ENCODE data around the gene FBXO7.

The FBXO7 gene

GRCh38 chr22:32533265-32534111 lies 58.9 kb downstream of the FBXO7 start:
- no peak for DNase-seq

DNA sequence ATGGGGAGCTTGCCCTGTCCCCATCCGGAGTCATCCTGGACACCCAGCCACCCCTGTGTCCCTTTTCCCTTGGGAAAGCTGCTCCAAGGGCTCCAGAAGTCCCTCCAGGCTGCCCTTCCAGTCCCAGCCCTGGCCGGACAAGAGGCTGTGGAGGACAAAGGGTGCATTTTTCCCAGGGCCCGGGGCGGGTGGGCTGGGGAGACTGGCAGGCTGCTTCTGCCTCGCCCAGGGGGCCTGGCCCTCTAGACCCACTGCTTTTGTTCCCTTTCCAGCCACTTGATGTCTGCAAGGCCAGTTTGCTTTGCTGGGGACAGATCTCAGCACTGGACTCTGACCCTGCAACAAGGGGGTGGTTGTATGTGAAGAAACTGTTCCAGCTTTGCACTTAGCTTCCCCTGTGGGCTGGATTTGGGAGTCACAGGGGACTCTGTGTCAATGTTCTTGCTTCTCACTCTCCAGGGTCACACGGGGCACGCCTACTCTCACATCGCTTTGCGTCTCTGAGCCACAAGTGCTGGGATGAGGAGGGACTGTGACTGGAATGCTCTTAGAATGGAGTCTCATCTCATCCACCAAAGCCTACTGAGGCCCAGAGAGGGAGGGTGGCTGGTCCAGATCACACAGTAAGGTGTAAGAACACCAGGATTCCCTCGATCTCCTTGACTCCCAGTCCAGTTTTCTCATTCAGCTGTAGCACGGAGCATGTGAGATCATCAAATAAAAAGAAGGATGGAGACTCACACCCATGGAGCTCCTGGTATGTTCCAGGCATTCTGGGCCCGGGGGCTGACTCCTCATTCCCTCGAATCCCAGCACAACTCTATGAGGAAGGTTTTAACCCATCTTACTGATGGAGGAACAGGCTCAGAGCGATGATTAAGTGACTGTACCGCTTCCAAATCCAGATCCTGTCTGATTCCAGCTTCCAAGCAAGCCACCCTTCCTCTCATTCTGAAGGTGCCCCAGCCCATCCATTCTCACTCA lies 59.9 kb downstream of the FBXO7 start:
- DNase-seq = no peak

DNA sequence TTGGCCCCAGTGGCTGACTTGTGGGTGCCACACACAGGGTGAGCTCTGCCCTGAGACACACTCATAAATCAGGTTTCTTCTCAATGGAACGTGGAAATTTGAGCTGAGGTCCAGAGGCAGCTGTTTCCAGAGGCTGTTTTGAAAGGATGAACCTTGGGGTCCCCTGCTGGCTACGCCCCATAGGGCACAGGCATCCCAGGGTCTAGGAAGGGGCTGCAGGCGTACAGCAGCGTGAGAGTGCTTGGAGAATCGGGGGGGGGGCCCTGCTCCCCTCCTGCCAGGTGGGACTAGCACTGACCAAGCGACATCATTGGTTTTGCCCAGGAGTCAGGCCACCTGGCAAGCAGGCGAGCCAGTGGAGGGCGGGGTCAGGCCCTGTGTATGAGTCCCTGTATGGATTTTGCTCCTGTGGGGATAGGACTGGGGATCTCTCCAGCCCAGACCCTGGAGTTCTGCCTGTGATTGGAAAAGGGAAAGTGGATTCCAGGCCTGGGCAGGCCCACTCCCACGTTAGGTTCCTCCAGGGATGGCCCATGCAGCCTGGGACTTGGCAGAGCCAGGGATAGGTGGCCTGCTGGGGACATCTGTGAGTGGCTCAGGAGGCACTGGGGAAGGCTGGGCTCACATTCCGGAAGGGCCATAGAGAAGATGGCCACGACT lies 61.0 kb downstream of the FBXO7 start:
- DNase-seq = no peak

DNA sequence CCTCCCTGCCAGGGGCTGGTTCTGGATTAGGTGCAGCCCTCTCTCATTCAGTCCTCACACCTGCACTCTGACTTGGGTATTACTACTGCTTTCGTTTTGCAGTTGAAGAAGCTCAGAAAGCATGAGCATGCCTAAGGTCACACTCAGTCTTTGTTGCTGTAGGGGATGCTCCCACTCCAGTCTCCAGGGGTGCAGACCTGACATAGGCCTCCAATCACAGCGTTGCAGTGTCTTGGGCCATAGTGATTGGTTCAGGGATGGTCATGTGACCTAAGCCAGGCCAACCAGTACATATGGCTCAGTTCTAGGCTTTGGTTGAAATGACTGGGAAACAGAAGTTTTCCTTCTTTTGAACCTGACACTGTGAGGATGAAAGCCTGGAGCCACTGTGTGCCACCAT lies 61.7 kb downstream of the FBXO7 start:
- DNase-seq = no peak

- no peak for DNase-seq
Measured at GRCh38 chr22:32538521-32538920, 63.9 kb downstream of the FBXO7 start.

GRCh38 chr22:32539631-32540421 lies 65.2 kb downstream of the FBXO7 start:
- DNase-seq = no peak

- DNase-seq = no peak
Measured at GRCh38 chr22:32541481-32541880, 66.9 kb downstream of the FBXO7 start.

DNA sequence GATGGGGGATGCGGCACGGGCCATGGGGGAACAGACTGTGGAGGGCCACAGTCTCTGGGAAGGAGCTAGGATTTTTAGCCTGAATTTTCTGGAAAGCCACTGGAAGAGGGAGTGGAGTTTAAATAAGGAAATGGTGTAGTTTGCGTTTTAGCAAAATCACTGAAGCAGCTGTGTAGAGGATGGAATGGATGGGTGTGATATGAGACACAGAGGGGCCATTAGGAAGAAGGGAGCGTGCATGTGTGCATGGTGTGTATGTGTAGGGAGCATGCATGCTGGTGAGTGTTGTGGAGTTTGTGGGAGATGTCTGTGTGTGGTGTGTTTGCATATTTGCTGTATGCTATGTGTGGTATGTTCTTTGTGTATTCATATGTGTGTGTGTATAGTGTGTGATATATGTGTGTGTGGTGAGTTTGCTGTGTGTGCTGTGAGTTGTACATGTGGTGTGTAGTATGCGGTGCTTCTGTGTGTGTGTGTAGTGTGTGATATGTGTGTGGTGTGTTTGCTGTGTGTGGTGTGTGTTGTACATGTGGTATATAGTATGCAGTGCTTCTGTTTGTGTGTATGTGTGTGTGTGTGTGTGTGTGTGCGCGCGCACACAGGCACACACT lies 67.6 kb downstream of the FBXO7 start:
- DNase-seq = no peak

DNA sequence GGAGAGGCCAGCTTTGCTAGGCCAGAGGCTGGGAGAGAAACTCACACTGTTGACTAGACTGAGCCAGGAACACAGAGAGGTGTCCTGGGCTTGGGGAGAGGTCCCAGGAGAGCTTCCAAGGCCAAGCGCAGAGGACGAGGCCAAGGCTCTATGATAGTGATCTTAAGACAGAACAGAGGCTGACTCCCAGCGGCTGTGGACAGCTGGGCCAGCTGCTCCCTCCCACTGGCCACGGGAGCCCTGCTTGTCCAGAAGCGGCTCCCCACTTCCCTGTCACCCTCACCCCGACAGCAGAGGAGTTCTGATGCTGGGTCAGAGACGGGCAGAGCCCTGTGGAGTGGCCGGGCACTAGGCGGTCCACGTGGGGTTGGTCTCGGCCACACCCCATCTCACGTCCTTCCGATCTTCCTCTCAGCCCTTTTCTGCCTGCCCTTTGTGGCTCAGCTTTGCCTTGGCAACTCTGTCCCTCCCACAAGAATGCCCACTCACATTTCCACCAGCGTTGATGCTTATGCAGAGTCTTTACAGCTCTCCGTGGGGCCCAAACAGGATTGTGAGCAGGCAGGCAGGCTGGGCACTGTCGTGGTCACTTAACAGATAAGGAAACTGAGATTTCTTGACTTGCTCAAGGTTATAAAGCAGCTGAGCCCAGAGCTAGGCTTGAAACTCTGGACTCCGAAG lies 68.2 kb downstream of the FBXO7 start:
- DNase-seq = no peak

DNA sequence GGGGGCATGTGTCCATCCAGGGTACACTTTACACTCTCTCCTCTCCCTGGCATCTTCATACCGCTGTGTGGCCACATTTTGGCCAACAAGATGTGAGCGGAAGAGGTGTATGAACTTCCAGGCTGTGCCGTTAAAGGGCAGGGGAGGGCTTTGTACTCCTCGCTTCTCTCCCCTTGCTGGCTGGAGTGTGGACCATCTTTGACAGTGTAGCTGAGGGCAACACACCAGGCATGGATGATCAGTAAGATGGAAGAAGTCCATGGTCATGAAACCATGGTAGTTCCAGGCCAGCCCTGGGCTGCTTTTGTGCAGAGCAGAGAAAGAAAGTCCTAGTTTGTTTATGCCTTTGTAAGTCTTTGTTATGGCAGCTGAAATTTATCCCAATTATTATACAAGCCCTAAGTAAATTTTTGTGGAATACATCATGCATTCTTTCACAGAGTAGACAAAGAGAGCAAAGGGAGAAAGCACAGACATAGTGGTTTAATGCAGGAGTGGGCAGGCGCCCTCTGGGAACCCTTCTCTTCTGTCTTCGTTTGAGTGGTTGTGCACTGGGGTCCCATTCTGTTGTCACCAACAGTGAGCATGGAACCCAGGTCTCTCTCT lies 70.4 kb downstream of the FBXO7 start:
- no peak for DNase-seq

DNA sequence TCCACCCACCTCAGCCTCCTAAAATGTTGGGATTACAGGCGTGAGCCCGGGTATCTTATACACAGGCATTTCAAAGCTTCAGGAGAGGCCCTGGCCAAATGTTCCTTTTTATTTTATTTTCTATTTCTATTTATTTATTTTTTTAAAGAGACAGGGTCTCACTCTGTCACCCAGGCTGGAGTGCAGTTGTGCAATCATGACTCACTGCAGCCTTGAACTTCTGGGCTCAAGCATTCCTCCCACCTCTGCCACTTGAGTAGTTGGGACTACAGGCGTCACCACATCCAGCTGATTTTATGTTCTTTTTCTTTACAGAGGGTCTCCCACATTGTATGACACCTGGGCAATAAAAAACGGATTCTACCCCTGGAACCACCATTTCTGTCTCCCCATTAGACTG lies 71.2 kb downstream of the FBXO7 start:
- no peak for DNase-seq

DNA sequence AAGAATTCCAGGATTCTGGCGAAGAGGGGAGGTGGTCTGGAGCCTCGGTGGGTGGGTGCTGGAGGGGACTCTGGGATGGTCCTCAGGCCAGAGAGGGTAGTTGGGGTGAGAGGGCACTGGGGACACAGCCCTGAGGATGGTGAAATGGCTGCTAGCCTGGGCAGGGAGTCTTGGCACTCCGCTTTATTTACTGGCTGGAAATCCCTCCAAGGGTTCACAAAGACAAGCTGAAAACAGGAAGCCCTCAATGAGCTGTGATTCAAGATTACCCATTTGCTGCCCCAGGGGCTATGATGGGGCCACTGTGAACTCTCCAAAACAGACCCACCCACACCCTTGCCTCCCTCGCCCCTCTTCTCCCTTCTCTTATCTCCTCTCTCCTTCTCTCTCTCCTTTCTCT lies 71.9 kb downstream of the FBXO7 start:
- DNase-seq = no peak

- no peak for DNase-seq
Measured at GRCh38 chr22:32546935-32547334, 72.3 kb downstream of the FBXO7 start.

GRCh38 chr22:32548039-32548438 lies 73.4 kb downstream of the FBXO7 start:
- no peak for DNase-seq
